HEK293 (cell line): ENCODE measurements around the gene UNC13A.

ENCODE experiments used
- CTCF ChIA-PET: fragments of 350-600 bp; formaldehyde crosslinking; extraction: SDS; loops from one replicate; lab custom pipeline; 2021; ENCODE audit warnings: antibody characterized with exemption; lab: Yijun Ruan, JAX
- POLR2A ChIA-PET: fragments of 300-600 bp; formaldehyde crosslinking; extraction: SDS; loops from one replicate; lab custom pipeline; 2020; ENCODE audit warnings: antibody characterized with exemption, inconsistent platforms; lab: Yijun Ruan, JAX
- H3K27ac ChIP-seq: fragments of 200-500 bp; sonication (Bioruptor generic); 2 replicates; pipeline ENCODE4 v1.5.1; 2014; ENCODE audit warnings: low read depth, low read length, control low read depth, inconsistent platforms; ENCODE audit errors: extremely low read depth
- H3K36me3 ChIP-seq, 2 experiments: fragments of 200-500 bp in 1 of 2; sonication (Bioruptor generic) in 1 of 2; 1 replicate in 1 of 2; 2 replicates in 1 of 2; pipeline ENCODE4 v1.5.1; 2014 to 2017; ENCODE audit warnings: inconsistent platforms in 2 of 2, low read length in 2 of 2; ENCODE audit not compliant: control insufficient read depth in 2 of 2, insufficient read depth in 1 of 2
- H3K4me1 ChIP-seq: fragments of 200-500 bp; sonication (Bioruptor generic); 2 replicates; pipeline ENCODE4 v1.5.1; 2014; ENCODE audit warnings: mild to moderate bottlenecking, low read length, inconsistent platforms; ENCODE audit not compliant: control insufficient read depth, insufficient read depth
- H3K4me3 ChIP-seq: 2 replicates; pipeline ENCODE4 v1.5.1; 2011; ENCODE audit warnings: low read depth, mild to moderate bottlenecking, control low read depth, low read length, moderate library complexity
- H3K9me3 ChIP-seq: fragments of 200-500 bp; sonication (Bioruptor generic); 2 replicates; pipeline ENCODE4 v1.5.1; 2014; ENCODE audit warnings: low read depth, low read length, inconsistent platforms; ENCODE audit not compliant: control insufficient read depth, insufficient read depth
- MYNN ChIP-seq: fragments of 450-650 bp; formaldehyde crosslinking; IDR thresholded peaks from 2 replicates; pipeline ENCODE4 v1.5.1; 2016; ENCODE audit warnings: missing biosample characterization, missing genetic modification characterization, borderline replicate concordance
- PRDM4 ChIP-seq: fragments of 450-650 bp; formaldehyde crosslinking; IDR thresholded peaks from 2 replicates; pipeline ENCODE4 v1.5.1; 2017; ENCODE audit warnings: missing biosample characterization, missing genetic modification characterization
- ZBTB26 ChIP-seq: fragments of 450-650 bp; formaldehyde crosslinking; optimal IDR thresholded peaks from 2 replicates; pipeline ENCODE3; 2016; ENCODE audit warnings: missing biosample characterization, mild to moderate bottlenecking, missing genetic modification characterization
- ZBTB44 ChIP-seq: fragments of 450-650 bp; IDR thresholded peaks from 2 replicates; pipeline ENCODE4 v1.5.1; 2018; ENCODE audit warnings: missing biosample characterization, mild to moderate bottlenecking, missing genetic modification characterization
- ZFP69B ChIP-seq: fragments of 450-650 bp; formaldehyde crosslinking; IDR thresholded peaks from 2 replicates; pipeline ENCODE4 v1.5.1; 2016; ENCODE audit warnings: missing biosample characterization, missing genetic modification characterization
- ZNF211 ChIP-seq: fragments of 450-650 bp; formaldehyde crosslinking; IDR thresholded peaks from 2 replicates; pipeline ENCODE4 v1.5.1; 2016; ENCODE audit warnings: low read depth, missing biosample characterization, missing genetic modification characterization
- ZNF26 ChIP-seq: fragments of 450-650 bp; formaldehyde crosslinking; IDR thresholded peaks from 2 replicates; pipeline ENCODE4 v1.5.1; 2016; ENCODE audit warnings: missing biosample characterization, missing genetic modification characterization
- ZNF266 ChIP-seq: fragments of 450-650 bp; formaldehyde crosslinking; IDR thresholded peaks from 2 replicates; pipeline ENCODE4 v1.5.1; 2016; ENCODE audit warnings: missing biosample characterization, missing genetic modification characterization, low read depth
- ZNF324 ChIP-seq: fragments of 450-650 bp; formaldehyde crosslinking; IDR thresholded peaks from 2 replicates; pipeline ENCODE4 v1.5.1; 2016; ENCODE audit warnings: missing biosample characterization, missing genetic modification characterization
- ZNF366 ChIP-seq: fragments of 450-650 bp; formaldehyde crosslinking; conservative IDR thresholded peaks from 2 replicates; pipeline ENCODE4 v1.5.1; 2016; ENCODE audit warnings: missing biosample characterization, missing genetic modification characterization
- ZNF37A ChIP-seq: fragments of 450-650 bp; IDR thresholded peaks from 2 replicates; pipeline ENCODE4 v1.5.1; 2018; ENCODE audit warnings: missing biosample characterization, missing genetic modification characterization
- ZNF48 ChIP-seq: fragments of 450-650 bp; formaldehyde crosslinking; IDR thresholded peaks from 2 replicates; pipeline ENCODE4 v1.5.1; 2016; ENCODE audit warnings: missing biosample characterization, missing genetic modification characterization
- ZNF514 ChIP-seq: fragments of 450-650 bp; formaldehyde crosslinking; IDR thresholded peaks from 2 replicates; pipeline ENCODE4 v1.5.1; 2016; ENCODE audit warnings: missing biosample characterization, missing genetic modification characterization
- ZNF561 ChIP-seq: fragments of 450-650 bp; IDR thresholded peaks from 2 replicates; pipeline ENCODE4 v1.5.1; 2018; ENCODE audit warnings: missing biosample characterization, missing genetic modification characterization, borderline replicate concordance
- ZNF623 ChIP-seq: fragments of 450-650 bp; formaldehyde crosslinking; IDR thresholded peaks from 2 replicates; pipeline ENCODE4 v1.5.1; 2016; ENCODE audit warnings: missing biosample characterization, missing genetic modification characterization
- ZNF677 ChIP-seq: fragments of 450-650 bp; IDR thresholded peaks from 2 replicates; pipeline ENCODE4 v1.5.0; 2018; ENCODE audit warnings: missing biosample characterization, mild to moderate bottlenecking, missing genetic modification characterization, moderate library complexity
- ZNF837 ChIP-seq: fragments of 450-650 bp; formaldehyde crosslinking; IDR thresholded peaks from 2 replicates; pipeline ENCODE4 v1.5.1; 2016; ENCODE audit warnings: missing biosample characterization, missing genetic modification characterization
- ZSCAN23 ChIP-seq: fragments of 450-650 bp; formaldehyde crosslinking; IDR thresholded peaks from 2 replicates; pipeline ENCODE4 v1.5.1; 2016; ENCODE audit warnings: missing biosample characterization, missing genetic modification characterization
- ZSCAN4 ChIP-seq: fragments of 450-650 bp; formaldehyde crosslinking; IDR thresholded peaks from 2 replicates; pipeline ENCODE4 v1.5.1; 2017; ENCODE audit warnings: missing biosample characterization, missing genetic modification characterization

The UNC13A gene

GRCh38 chr19:17565611-17566010 is 122.5 kb downstream of the UNC13A start:
- Histone ChIP-seq H3K4me1 (no peaks in the 10 kb centered on the region), H3K36me3 (peaks cover 49 to 58% of the 10 kb centered on the region in 2 experiments; a peak in 2 of 3 replicates), H3K27ac (no peak overlapping the region), H3K9me3 (no peaks in the 10 kb centered on the region), H3K4me3 (no peak overlapping the region)
- POLR2A ChIA-PET: no interaction called here
- CTCF ChIA-PET: interaction anchor here (0.7 to 1.5 kb wide), 3 partner anchors 9 to 136 kb away, joined by 3 to 4 read pairs (median 3); no protein-coding TSS in a partner anchor
- TF ChIP-seq ZNF211 (no peak), ZNF837 (tag by site-specific recombination) (no peak), ZNF561 (no peak), ZNF514 (tag by site-specific recombination) (no peak), ZNF48 (no peak), MYNN (tag by site-specific recombination) (no peak), ZNF26 (tag by site-specific recombination) (no peak), ZNF623 (tag by site-specific recombination) (no peak)

- TF ChIP-seq ZNF266 (tag by site-specific recombination) (no peak), ZBTB26 (no peak), ZFP69B (no peak), ZSCAN4 (no peak), ZSCAN23 (no peak), PRDM4 (tag by site-specific recombination) (no peak), ZBTB44 (no peak), ZNF324 (tag by site-specific recombination) (no peak), ZNF37A (tag by site-specific recombination) (no peak), ZNF211 (no peak), ZNF677 (tag by site-specific recombination) (no peak), ZNF366 (no peak)
- TF ChIP-seq, all 188 proteins: peak for 0
- CTCF ChIA-PET: interaction anchor here (1.5 kb wide), 1 partner anchor 10 kb away, joined by 4 read pairs; no protein-coding TSS in a partner anchor
- Histone ChIP-seq H3K4me3 (no peak overlapping the region), H3K9me3 (no peaks in the 10 kb centered on the region), H3K27ac (no peak overlapping the region), H3K36me3 (peaks cover 49 to 66% of the 10 kb centered on the region in 2 experiments), H3K4me1 (no peaks in the 10 kb centered on the region)
- POLR2A ChIA-PET: no interaction called here
Measured at GRCh38 chr19:17564781-17565180, 123.4 kb downstream of the UNC13A start.
